Tongue (tissue), 2 donors: ENCODE results near the gene RNF208. TPM values are rescaled to one million over a fixed set of nuclear protein-coding genes. Genes with fewer than 3 reads are reported as not detected.
A peak's percentile ranks its signal among the peaks of the same experiment; 100 is the strongest.

ENCODE experiments used
- DNase-seq: peaks from one replicate; pipeline ENCODE4 v3.0.0-alpha.2; 2015
- total RNA-seq: library from RNA; depleted of rRNA; stranded (reverse); fragments of >200 nt; gene quantifications from one replicate; pipeline ENCODE4 v1.2.3, GENCODE V29; 2014

The RNF208 gene
- total RNA-seq, 1 donor from 2014 or later, result not detected

DNA sequence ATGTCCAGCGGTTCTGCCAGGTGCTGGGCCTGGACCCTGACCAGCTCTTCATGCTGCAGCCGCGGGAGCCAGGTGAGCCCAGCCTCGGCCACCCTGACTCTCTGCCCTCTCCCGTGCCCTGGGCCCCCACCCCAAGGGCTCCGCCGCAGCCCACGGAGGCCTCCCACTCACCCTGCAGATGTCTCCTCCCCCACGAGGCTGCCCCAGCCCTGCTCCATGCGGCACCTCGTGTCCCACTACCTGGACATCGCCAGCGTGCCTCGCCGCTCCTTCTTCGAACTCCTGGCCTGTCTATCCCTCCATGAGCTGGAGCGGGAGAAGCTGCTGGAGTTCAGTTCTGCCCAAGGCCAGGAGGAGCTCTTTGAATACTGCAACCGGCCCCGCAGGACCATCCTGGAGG lies 7.4 kb downstream of the RNF208 start:
- DNase-seq, result no peak

- DNase-seq, result no peak
Observed at GRCh38 chr9:137213160-137214060, 8.6 kb downstream of the RNF208 start.

DNA sequence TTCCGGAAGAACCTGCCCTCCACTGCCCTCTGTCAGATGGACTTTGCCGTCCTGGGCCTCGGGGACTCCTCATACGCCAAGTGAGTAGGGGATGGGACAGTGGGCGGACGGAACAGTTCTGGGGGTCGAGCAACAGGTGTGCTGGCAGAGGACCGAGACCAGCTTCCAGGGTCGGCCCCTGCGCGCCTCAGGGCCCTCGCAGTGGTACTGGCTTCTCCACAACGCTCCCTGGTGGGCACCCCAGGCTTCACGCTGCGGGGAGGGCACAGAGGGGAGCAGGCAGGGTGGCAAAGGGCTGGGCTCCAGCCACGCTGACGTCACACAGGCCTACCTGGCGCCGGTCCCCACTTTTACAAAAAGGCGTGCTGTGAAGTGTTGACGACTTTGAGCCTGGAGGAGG lies 9.5 kb downstream of the RNF208 start:
- no peak for DNase-seq

GRCh38 chr9:137211532-137211931 lies 10.5 kb downstream of the RNF208 start:
- DNase-seq, result no peak

DNA sequence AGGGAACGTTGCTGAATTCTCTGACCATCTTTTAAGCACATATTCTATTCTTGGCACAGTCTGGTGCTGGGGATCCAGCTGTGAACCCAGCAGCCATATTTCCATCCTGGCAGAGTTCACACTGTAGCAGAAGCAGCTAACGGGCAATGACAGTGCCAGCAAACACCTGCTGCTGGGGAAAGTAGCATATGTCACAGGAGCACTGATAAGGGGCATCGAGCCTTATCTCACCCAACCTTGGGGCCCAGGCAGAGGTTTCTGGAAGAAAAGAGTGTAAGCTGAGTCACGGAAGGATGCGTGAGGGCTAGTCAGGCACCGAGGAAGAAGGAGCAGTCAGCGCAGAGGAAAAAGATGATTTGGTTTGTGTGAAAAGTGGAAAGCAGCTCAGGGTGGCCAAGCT lies 15.4 kb downstream of the RNF208 start:
- no peak for DNase-seq

GRCh38 chr9:137205126-137206069 lies 16.6 kb downstream of the RNF208 start, which contains the start of the genes NDOR1 and TMEM203:
NDOR1 (plus strand) TSS chr9:137205700; CDS start chr9:137205778, 78 bp downstream.
TMEM203 (minus strand) TSS chr9:137205648; CDS start chr9:137205414, 234 bp downstream.
- peak; percentile 95 for DNase-seq

GRCh38 chr9:137204731-137205125 lies 17.3 kb downstream of the RNF208 start:
- DNase-seq, result no peak

GRCh38 chr9:137202966-137203365 lies 19.1 kb downstream of the RNF208 start:
- DNase-seq, result no peak

DNA sequence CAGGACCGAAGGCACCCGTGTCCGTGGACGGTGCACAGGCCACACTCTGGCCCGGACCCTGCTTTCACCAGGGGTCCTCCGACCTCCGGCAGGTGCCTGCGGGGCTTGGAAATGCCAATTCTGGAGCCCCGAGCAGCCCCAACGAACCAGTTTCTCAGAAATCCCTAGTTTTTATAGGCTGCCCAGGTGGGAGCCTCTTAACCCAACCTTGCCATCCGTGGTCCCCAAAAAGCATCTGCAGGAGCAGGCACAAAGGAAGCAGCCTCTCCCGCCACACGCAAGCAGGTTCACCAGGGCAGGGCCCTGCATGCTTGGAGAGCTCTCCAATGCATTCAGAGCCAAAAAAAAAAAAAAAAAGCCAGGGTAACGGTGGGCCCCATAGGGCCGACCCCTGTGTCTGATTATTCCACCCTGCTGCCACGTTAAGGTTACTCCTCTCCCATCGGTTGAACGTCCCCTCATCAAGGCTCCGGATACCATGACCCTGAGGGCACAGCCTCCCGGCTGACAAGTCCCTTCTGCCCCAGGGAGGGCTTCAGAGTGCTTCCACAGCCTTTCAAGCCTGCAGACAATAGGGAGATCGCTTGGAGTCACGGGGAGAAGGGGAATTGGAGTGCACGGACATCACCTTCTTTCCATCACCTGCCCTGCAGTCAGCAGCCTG lies 20.7 kb downstream of the RNF208 start:
- no peak for DNase-seq

DNA sequence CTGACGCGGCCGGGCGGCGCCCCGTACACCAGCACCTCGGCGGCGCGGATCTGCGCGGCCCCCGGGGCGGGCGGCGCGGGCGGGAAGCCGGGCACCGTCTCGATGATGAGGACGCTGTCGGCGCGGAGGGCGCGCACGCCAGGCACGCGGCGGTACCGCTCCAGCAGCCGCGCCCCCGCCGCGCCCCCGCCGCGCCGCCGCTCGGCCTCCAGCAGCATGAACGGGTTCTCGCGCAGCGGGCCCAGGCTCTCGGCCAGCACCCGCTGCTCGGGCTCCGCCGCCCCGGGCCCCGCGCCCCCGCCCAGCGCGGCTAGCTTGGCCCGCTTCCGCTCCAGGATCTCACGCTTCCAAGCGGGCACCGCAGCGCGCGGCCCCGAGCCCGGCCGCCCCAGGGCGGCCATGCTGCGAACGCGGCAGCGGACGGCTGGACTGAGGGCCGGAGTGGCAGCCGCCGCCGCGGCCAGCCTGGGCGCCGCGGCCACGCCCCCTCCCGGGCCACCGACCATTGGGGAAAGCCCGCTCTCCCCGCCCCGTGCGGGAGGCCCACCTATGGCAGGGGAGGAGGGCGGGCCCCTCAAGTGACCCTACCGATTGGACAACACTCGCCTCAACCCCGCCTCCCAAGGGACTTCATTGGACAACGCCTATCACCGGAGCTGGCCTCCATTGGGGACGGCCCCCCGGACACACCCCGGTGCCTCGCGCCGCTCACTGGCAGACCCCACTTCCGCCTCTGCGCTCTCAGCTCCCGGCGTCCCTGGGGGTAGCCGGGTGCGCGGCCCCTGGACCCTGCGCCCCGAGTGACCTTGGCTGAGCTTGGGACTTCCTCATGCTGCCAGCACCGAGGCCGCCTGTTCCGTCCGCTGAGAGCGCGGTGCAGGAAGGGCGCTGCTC lies 21.5 kb downstream of the RNF208 start, which contains the start of gene TPRN:
TPRN (minus strand) TSS at position 431 of the 894 bp plus-strand sequence; CDS start at position 401, 30 bp downstream.
- peak; percentile 100 for DNase-seq

DNA sequence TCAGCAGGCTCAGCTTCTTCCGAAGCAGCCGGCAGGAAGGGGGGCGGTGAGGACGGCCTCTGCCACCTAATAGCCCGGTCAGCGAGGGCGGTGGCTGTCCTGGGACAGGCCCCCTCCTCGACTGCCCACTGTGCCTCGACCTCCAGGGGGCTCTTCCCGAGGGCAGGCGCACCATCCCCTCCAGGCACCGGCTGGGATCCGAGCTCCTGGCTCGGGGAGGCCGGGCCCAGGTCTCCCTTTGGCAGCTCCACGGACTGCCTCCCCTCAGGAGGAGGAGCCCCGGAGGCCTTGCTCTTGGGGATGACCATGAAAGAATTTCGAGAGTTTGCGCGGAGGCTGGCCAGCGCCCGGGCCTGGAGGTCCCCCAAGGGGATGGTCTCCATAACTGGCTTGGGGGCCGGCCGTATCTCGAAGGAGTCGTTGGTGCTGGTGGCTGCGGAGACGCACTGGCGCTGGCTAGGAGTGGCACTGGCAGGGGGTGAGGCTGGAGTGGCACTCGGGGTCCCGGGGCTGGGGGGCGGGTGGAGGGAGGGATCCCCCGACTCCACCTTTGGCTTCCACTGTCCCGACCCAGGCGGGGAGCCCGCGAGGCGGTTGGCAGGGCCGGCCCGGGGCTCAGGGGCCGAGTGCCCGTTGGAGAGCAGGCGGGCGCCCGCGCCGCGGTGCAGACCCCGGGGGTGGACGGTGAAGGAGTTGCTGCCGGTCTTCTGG lies 22.5 kb downstream of the RNF208 start:
- DNase-seq, result no peak

GRCh38 chr9:137198902-137199283 lies 23.1 kb downstream of the RNF208 start:
- no peak for DNase-seq

DNA sequence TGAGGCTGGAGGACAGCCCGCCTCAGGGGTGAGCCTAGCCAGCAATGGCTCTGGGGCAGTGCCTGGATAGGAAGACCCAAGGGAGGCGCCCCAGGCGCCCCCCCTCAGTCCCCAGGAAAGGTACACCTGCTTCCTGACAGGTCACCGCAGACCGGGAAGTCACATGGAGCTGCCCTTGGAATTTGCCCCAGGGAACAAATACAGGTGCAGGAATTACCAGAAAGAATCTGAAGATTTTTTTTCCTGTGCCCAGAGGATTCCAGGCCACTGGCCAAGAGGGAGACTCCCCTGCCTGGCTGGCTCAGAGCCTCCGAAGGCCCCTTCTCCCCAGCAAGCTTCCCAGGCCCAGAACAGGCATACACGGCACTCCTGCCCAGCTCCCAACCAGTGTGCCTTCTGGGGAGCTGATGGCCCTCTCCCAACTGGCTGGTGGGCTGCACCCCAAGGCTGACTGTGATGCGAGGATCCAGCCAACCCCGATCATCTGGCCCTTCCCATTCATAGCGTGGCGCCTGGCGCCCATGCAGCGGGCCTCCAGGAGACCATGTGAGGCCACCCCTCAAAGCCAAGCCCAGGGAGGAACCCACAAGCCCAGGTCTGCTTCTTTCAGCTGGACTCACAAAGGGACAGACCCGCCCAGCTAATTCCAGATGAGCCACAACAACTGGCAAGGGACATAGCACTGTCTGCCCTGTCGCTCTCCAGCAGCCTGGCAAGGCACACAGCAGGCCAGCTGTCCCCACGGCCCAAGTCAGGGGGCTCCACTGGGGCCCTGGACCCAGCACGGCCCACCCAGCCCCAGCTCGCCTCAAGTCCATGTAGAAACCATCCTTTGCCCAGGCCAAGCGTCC lies 23.8 kb downstream of the RNF208 start:
- DNase-seq, result no peak

- no peak for DNase-seq
Observed at GRCh38 chr9:137195525-137196220, 26.4 kb downstream of the RNF208 start.

- DNase-seq, result no peak
Observed at GRCh38 chr9:137194909-137195308, 27.1 kb downstream of the RNF208 start.

DNA sequence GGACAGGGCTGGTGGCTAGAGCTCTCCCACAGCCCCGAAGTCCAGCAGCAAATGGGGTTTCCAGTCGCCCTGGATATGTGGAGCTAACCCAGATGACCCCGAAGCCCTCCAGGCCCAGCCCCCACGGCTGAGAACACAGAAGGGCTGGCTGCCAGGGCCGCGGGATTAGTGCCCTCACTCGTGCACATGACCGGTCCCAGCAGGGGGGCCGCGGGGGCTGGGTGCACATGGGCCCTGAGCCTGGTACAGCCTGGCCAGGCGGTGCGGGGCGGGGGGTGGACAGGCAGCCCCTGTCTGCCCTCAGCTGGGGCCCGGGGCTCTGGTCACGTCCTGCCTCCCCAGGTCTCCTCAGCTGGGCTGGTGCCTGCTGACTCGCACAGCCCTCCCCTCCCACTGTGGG lies 27.7 kb downstream of the RNF208 start:
- DNase-seq, result no peak

GRCh38 chr9:137193771-137194170 lies 28.3 kb downstream of the RNF208 start:
- no peak for DNase-seq

DNA sequence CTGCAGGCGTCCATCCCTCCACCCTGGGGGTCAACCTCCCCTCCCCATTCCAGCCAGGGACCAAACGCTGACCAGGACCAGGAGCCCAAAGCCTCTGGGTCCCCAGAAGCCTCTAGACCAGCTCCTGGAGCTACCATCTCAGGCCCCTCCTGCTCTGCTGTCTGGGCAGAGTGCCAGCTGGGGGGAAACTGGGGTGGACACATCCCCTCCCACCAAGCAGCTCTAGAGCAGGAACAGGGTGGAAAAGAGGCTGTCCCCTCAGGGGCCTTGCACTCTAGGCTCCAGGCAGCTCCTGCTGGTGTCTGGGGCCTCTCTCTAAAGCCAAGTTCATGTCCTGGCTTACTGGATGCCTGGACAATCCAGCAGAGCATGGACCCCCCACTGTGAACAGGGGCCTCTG lies 29.2 kb downstream of the RNF208 start:
- DNase-seq, result no peak

DNA sequence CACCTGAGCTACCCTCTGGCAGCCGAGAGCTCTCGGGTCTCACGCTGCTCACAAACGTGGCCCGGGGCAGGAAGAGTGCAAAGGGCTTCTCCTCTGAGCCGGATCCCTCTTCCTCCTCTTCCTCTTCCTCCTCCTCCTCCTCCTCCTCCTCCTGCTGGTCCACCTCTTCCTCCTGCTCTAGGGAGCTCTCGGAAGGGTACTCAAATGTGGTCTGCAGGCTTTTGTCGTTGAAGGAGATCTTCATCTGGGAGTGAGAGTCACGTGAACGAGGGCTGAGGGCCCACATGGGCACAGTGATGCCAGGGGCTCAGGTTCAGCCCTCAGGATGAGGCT lies 29.6 kb downstream of the RNF208 start:
- DNase-seq, result no peak
